GM21576 (cell line): Measurements from ENCODE around the gene SIGLEC7.

Experiments used
- ATAC-seq: cut with Tn5 transposase; IDR thresholded peaks from one replicate; pipeline ENCODE4 v1.9.1; 2021; ENCODE audit warnings: mild to moderate bottlenecking, moderate library complexity; ENCODE audit not compliant: unreplicated experiment

SIGLEC7 gene

DNA sequence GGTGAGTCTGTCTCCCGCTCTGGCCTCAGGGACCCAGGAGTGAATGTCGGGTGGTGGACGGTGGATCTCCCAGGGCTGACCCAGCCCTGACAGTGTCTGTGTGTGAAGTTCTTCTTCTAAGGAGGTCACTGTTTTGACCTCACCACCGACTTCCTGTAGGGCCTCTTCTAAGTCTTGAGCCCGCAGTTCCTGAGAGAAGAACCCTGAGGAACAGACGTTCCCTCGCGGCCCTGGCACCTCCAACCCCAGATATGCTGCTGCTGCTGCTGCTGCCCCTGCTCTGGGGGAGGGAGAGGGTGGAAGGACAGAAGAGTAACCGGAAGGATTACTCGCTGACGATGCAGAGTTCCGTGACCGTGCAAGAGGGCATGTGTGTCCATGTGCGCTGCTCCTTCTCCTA is at the start of gene SIGLEC7:
Gene SIGLEC7 (plus strand): TSS at position 183 of the 400 bp plus-strand sequence. CDS start 69 bp downstream, at position 252.
- ATAC-seq: no peak

DNA sequence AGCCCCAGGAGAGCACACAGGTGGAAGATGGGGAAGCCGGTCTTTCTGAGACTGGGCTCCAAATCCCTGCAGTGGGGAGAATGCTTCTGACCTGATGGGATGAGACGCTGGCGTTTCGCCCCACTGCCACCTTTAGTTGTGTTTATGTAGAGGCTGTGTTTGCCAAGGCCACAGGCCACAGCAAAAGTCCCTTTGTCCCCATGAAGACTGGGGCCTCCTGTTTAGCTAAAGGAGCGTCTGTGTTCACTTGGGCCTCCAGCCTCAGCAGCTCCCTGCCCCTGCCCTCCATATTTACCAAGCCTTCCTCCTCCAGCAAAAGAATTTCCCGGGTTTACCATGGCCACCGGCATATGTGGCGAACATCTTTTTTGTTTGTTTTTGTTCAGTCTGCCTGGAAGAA is 49.0 kb upstream of the SIGLEC7 start:
- ATAC-seq: no peak

DNA sequence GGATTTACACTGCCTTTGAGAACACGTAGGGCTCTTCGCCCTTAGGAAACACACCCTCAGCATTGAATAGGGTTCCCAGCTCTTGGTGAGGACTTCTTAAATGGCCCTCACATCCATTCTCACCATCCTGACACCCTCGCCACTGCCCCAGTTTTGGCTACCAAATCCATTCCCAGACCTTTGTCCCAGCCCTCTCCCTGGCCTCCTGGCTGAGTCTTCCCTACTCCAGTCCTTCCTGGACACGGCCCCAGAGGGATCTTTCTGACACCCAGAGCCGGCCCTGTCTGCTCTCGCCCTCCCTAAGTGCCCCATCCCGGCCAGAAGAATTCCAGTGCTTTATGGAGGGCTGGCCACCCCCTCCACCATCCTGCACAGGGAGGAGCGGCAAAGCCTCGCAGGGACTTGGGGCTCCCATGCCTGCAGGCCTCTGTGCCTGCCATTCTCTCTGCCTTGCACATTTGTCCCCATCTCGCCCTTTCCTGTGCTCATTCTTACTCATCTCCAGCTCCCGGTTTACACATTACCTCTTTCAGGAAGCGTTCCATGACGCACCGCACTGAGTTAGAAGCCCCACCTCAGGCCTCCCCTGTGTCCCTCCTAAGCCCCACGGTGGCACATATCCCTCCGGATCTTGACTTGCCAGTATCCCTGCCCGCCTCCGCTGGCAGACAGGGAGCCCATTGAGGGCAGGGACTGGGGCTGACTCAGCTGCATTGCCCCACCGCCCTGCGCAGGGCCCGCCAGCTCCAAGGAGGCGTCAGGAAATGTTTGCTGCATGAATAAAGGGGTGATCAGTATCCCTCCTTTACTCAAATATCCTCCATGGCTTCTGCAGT is 48.4 kb upstream of the SIGLEC7 start:
- ATAC-seq: no peak

DNA sequence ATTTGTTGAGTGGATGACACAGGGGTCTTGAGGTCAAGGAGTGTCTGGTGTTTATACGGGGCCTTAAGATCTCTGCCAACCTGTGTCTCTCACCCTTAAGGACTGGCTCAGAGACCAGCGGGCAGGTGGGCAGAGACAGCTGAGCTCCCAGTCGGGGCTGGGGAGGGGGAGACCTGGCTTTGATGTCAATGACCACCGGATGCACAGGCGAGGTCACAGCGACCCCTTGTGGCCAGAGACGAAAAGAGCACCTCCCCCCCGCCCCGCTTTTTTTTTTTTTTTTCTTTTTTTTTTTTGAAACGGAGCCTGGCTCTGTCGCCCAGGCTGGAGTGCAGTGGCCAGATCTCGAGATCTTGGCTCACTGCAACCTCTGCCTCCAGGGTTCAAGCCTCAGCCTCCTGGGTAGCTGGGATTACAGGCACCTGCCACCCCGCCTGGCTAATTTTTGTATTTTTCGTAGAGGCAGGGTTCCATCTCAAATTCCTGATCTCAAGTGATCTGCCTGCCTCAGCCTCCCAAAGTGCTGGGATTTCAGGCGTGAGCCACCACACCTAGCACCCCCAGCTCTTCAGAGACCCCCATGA is 47.3 kb upstream of the SIGLEC7 start:
- no peak for ATAC-seq

DNA sequence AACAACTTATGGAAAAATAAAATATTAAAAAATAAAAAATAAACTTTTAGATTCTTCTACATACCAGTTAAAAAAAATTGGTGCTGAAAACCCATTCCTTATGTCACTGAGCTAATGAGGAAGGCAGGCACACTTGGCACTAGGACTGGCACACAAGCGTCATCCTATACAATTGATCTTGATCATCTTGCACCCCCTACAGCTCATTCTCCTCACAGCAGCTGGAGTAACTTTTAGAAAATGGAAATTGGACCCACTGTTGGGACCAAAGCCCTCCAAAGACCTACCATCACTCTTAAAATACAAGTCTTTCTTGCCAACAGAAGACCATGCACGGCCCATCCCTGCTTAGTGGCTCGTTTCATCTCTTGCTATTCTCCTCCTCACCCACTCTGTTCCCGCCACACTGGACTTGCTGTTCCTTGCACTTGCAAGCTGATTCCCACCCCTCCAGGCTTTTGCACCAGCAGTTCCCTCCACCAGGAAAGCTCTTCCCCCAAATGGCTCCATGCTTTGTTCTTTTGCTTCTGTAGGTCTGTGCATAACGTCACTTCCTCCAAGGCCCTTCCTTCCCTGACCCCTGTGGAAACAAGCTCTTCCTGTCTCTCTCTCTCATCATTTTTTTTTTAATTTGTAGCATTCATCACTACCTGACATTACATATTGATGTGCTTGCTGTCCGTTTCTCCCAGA is 45.5 kb upstream of the SIGLEC7 start:
- no peak for ATAC-seq

DNA sequence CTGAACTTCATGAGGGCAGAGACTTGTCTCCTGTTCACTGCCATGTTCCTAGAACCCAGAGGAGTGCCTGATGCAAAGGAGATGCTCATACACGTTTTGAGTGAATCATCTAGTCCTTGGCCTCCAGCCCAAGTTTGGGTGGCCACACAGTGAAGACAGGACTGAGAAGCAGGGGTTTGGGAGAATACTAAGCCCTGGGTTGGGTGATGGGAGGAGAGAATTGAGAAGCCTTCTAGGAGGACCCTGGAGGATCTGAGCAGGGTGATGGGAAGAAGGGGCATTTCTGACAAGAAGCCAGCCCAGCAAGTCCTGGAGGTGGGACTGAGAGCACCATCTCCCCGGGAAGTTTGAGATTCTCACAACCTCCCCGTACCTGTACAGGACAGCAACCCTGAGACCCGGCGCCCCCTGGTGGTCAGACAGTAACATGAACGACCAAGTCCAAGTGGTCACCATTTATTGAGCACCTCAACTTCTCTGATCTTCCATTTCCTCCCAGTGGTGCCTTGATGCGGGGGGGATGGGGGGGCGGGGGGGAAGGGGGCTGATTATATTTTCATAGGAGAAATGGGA is 44.8 kb upstream of the SIGLEC7 start:
- ATAC-seq: no peak

DNA sequence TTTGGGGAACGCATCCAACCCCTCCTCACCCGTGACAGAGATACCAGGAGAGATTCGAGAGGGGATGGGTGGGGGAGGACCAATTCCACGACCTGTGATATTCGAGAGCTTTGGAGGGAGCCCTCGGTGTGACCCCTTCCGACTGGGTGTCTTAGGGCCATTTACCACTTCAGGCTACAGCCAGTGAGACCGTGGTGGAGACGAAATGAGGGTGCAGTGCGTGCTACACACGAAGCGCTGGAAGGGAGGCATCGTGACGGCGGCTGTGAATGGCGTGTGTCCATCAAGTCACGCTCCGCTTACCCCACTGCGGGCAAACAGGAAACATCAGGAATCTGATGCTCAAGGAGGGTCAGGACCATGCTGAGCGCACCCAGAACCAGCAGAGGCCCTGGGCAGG is 44.3 kb upstream of the SIGLEC7 start:
- no peak for ATAC-seq

DNA sequence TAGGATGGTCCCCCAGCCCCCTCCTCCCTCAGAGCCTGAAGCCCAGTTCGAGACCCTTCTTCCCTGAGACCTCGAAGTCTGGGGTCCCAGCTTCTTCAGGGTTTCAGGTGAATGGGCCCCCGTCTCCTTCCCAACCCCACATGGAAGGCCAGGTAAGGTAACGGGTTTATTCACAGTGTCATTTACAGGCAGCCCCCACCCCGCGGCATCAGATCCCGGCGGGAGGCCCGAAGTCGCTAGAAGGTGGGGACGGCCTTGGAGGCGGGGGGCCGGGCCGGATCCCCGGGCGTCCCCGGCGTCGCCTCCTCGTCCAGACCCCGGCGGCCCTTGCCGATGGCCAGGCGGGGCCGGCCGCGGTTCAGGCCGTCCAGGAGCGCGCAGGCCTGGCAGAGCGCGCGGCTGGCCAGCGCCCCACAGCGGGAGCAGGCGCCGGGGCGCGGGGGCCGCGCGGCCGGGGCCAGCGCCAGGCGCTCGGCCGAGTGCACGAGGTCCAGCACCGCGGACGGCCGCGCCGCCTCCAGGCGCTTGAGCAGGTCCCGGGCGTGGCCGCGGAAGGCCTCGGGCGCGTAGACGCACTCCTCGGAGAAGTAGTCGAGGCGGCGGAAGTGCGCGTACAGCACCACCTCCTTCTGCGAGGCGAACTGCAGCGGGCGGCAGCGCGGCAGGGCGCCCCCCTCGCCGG is 43.6 kb upstream of the SIGLEC7 start:
- no peak for ATAC-seq

DNA sequence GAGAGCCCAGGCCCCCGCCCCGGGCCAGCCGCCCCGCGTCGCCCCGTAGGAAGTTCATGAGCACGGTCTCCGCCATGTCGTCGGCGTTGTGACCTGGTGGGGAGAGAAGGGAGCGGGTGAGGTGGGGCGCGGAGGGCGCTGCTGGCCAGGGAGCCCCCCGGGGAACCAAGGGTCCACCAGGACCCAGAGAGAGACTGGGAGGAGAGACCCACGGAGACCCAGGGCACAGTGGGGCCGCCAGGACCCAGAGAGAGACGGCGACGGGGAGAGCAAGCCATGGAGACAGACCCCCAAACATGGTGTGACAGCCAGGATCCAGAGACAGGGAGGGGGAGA is 43.1 kb upstream of the SIGLEC7 start:
- ATAC-seq: no peak

DNA sequence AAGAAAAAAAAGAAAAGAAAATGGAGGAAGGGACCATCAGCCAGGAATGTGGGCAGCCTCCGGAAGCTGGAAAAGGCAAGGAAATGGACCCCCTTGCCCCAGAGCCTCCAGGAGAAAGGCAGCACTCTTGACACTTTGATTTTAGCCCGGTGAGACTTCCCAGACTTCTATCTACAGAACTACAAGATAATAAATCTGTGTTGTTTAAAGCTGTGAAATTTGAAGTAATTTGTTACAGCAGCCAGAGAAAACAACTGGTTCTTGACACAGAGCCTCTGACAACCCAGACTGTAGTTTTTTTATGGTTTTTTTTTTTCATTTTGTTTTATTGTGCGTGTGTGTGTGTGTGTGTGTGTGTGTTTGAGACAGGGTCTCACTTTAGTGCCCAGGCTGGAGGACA is 41.5 kb upstream of the SIGLEC7 start:
- ATAC-seq: no peak

DNA sequence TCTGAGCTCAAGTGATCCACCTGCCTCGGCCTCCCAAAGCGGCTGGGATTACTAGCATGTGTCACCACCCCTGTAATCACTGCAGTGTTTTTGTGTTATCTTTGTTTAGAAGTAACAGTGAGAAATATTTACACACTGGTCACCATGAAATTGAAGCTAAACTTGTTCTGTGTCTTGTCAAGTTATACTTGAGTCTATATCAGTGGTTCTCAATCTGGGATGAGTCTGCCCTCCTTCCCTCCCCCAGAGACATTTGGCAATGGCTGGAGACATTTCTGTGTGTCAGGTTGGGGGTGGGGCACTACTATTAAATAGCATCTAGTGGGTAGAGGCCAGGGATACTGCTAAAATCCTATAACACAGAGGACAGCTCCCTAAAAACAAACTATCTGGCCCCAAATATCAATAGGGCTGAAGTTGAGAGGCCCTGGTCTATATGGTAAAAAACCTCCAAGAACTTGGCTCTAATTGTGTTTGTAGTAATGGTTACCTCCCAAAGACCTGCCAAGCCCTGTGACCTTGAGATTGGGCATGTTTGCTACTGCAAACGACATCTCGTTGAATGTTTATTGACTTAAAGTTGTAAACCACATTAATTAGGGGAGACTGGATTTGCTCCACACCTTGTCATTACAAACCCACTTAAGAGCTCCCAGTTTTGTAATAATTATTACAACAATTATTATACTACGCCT is 40.8 kb upstream of the SIGLEC7 start:
- ATAC-seq: no peak

DNA sequence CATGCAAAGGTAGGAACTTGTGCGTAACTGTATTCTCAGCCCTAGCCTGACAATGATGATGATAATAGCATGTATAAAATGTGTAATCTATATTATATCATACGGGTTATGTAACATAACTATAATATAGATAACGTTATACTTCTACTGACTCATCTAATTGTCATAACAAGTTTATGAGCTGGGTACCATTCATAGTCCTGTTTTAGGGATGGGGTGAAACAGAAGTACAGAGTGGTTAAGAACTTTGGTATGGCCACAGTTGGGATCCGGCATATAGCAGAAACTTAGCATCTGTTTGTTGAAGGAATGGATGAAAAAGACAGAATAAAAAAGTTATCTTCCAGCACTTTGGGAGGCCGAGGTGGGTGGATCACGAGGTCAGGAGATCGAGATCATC is 39.1 kb upstream of the SIGLEC7 start:
- no peak for ATAC-seq

DNA sequence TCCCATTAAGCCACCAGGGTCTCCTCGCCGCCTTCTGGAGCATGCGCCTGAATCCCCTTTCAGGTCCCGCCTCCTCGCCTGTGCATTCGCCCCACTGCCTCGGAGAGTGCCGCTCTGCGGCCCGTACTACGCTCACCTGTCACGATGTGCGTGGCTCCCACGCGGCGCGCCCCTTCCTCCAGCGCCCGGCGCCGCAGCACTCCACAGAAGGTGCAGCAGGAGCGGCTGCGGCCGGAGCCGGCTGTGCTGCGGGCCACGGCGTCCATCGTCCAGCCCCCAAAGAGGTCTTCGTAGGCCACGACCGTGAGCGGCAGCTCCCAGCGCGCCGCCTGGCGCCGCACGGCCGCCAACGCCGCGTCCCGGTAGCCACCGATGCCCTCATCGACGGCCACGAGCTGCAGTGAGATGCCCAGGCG is 38.2 kb upstream of the SIGLEC7 start:
- no peak for ATAC-seq

DNA sequence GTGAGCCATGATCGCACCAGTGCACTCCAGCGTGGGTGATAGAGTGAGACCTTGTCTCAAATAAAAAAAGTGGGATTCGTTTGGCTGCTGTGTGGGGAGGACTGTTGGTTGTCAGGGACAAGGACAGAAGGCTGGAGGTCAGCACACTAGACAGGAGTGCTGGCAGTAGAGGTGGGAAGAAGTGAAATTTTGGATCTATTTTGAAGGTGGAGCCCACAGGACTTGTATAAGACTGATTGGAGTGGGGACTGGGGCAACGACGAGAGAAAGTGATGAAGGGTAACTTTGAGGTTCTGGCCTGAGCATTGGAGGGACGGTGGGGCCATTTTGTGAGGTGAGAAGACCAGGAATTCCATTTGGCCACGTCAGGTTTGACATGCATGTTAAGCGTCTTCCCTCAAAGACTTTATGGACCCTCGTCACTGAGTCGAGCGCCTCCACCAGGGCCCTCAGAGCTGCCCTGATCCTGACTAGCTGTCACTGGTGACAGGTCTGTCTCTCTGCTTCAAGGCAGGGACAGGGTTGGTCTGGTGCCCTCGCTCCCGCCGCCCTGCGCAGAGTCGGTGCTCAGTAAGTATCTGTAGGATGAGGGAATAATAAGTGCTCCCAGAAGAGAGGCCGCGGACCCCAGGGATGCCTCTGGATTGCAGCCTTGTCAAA is 34.6 kb upstream of the SIGLEC7 start:
- ATAC-seq: no peak

DNA sequence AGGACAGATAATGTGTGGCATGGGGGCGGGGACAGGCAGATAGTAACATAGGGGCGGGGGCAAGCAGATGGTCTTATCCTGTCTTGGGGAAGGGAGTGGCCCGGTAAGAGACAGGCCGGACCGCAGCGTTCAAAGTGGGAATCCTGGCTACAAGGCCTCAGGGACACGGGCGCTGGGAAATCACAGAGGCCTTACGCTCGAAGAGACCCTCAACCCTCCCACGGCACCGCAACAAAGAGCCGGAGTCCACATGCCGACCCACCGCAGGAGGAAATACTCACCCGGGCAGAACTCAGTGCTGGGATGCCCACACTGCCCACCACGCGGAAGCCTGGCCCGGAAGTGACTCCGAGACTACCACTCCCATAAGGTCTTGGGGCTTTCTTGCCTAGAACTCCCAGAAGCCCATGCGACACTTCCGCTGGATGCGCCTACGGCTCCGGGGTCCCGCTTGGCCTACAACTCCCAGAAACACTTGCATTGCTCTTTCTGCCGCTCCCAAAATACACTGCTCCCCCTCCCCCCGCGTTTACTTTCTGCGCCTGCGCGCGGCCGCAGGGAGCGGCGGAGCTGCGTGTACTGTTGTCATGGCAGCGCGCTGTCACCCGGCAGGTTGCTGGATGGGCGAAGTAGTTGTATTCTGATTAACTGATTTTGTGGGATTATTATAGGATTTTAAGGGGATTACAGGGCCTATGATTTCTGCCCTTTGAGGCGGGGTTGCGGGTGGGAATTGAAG is 33.9 kb upstream of the SIGLEC7 start, which contains the start of gene CTU1:
Gene CTU1 (minus strand): TSS at position 344 of the 739 bp plus-strand sequence. CDS start 3,840 bp downstream, outside the sequence.
- peak; percentile 92 for ATAC-seq

DNA sequence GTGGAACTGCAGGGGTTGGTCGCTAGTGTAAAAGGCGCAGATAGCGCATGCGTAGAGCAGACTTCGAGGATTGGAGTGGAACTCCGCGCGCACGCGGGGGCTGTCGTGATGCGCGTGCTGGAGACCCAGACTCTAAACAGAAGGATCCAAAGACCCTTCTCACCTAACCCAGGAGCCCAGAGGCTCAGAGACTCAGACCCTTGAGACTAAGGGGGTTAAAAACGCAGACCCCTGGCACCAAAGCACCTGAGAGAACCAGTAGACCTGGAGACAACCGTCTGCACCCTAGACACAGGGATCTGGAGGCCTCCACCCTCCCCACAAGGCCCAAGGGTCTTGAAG is 33.3 kb upstream of the SIGLEC7 start:
- ATAC-seq: peak; percentile 23

DNA sequence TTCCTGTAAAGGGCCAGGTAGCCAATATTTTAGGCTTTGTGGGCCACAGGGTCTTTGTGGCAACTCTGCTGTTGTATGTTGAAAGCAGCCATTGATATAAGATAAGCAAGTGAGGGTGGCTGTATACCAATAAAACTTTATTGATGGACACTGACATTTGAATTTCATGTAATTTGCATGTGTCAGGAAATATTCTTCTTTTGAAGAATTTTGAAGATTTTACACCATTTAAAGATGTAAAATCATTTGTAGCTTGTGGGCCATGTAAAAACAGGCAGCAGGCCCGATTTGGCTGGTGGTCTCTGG is 31.5 kb upstream of the SIGLEC7 start:
- ATAC-seq: no peak

DNA sequence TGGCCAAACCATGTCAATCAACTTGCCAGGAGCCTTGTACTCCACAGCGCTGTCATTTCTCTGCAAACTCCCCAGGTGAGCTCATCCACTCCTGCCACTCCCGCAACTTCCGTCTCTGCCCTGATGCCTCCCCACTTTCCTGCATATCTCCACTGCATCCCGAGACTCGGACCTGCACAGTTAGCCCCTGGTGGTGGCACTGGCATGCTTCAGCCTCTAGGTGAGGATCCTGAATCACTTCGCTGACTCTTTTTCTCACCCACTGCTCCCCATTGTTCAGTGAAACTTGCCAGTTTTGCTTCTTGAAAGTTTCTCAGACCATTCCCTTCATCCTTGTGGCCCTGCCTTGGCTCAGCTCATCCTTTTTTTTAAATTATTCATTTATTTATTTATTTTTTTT is 30.5 kb upstream of the SIGLEC7 start:
- no peak for ATAC-seq

DNA sequence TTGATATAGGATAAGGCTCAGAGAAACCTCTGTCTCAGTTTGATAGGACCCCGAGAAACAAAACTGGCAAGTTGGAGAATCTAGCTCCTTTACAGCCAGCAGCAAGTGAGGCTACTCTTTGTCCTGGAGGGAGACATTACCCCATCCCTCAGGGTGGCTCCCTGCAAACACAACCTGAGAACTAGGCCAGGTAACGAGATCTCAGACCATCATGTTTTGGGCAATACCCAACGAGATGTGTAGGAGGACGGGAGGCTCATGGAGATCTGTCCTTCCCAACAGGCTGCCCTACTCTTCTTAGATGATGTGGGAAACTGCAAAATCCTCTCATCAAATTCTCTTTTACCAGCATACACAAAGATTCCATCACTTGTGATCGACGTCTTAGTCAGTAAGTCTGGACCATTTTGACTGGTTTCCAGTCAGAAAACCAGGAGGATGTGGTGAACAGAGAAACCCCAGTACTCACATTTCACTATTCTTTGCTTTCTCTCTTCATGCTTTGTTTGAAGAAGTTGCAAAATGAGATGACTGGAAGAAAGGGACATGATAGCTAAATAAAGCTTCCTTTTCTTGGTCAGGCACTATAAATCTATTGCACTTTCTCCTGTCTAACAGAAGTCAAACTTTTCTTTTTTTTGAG is 27.9 kb upstream of the SIGLEC7 start:
- no peak for ATAC-seq
